Fibroblast of mammary gland (primary cell): ENCODE results near the gene FCGR3B.
A peak's percentile ranks its signal among the peaks of the same experiment; 100 is the strongest.
"Not testable (repeated sequence)": the region's sequence is repeated elsewhere in the genome, so short reads cannot be mapped to it uniquely, and the experiment has no call there.

ENCODE experiments used
- DNase-seq: peaks from one replicate; pipeline ENCODE4 v3.0.0-alpha.2; 2010; ENCODE audit warnings: low read depth
- H3K4me3 ChIP-seq: 2 replicates; pipeline ENCODE4 v1.5.1; 2011; ENCODE audit warnings: low read depth, mild to moderate bottlenecking, low read length, moderate library complexity; ENCODE audit not compliant: control insufficient read depth

The FCGR3B gene

DNA sequence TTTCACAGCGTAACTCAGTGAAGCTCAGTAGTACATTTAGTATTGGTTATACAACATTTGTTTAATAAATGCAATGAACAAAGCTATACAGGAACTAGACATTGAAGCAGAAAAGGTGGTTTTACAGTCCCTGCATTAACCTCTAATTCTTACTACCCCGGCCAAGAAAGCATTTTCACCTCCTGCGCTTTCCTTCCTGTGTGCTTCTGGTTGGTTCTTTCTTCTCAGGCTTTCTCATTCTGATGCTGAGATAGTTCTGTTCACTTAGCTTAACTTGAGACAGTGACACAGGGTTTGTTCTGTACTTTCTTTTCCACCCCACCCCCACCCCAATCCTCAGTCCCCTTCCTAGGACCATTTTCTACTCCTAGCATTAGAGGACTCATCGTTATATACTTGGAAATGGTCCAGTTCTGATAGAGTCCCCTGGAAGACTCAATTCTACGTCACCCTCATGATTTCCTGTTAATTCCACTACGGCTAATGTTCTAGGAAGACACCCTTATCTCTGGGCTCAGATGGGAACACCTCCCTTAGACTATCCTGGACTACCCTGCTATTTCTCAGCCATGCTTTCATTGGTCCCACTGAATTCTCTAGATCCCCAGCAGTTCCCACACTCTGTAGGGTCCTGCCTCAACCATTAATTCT lies 7.5 kb downstream of the FCGR3B start:
- not testable (repeated sequence) for H3K4me3 ChIP-seq, DNase-seq

DNA sequence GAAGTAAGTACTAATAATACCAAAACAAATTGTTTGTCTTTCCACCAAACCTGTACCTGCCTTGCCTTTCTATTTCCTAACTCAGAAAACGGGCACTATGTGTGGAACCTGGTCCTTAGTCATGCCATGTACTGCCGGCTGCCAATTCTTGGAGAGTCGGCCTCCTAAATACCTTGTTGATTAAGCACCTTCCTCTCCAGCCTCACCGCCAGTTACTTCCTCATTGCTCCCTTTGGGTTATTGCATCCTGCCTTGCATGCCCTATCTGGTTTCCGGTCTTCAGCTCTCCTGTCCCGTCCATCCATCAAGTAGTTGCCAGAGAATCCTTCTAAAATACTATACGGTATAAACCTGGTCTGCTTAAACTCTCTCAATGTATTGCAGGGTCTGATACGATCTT lies 8.9 kb downstream of the FCGR3B start:
- not testable (repeated sequence) for DNase-seq, H3K4me3 ChIP-seq

DNA sequence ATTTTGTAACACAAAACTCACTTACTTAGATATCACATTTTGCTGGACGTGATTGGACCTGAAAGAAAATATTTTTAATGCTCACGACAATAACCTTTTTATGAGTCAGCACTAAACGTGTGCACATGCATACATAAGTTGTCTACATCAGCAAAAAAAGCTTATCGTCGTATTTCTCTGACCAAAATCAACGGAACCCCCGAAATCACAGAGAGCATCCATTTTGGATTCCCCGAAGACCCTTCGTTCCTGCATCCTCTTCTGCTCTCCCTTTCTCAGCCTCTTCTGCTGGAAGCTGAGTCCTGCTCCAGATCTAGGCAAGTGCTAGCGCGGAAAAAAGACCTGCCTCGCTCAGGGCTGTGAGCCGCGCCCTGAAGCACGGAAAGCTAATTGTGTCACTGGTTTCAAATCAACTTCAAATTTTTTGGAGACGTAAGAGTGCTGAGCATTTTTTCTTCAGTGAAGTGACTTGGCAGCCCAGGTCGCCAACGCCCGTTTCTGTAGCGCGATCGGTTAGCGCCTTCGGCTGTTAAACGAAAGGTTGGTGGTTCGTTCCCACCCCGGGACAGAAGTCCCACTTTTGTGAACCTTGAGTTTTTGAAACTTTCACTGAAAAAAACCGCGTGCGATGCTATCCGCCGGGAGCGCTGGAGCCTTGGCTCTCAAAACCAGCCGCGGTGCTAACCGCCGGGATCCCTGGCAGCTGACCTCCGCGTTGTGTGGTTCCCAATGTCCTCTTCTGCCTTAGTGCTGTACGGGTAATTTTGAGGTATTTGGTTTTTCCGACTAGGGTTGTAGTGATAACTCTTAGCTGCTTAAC lies 9.6 kb downstream of the FCGR3B start:
- peak; percentile 77 for DNase-seq
- peak overlapping the region; percentile 55 for H3K4me3 ChIP-seq

DNA sequence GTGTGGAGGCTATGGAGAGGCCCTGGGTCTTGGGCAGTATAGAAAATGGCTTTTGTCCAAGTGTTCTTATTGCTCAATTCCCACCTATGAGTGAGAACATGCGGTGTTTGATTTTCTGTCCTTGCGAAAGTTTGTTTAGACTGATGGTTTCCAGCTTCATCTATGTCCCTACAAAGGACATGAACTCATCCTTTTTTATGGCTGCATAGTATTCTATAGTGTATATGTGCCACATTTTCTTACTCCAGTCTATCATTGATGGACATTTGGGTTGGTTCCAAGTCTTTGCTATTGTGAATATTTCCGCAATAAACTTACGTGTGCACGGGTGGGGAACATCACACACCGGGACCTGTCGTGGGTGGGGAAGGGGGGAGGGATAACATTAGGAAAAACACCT lies 10.6 kb downstream of the FCGR3B start:
- not testable (repeated sequence) for H3K4me3 ChIP-seq, DNase-seq

DNA sequence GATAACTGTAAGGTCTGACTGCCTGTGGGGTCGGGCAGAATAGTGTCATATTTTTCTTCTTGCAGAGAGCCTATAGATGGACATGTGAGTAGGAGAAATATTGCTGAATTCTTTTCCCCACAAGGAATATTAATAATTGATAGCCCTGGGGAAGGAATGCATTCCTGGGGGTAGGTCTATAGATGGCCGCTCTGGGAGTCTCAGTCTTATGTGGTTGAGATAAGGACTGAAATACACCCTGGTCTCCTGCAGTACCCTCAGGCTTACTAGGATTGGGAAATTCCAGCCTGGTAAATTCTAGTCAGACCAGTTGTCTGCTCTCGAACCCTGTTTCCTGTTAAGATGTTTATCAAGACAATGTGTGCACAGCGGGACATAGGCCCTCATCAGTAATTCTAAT lies 12.5 kb downstream of the FCGR3B start:
- DNase-seq, H3K4me3 ChIP-seq: not testable (repeated sequence)

DNA sequence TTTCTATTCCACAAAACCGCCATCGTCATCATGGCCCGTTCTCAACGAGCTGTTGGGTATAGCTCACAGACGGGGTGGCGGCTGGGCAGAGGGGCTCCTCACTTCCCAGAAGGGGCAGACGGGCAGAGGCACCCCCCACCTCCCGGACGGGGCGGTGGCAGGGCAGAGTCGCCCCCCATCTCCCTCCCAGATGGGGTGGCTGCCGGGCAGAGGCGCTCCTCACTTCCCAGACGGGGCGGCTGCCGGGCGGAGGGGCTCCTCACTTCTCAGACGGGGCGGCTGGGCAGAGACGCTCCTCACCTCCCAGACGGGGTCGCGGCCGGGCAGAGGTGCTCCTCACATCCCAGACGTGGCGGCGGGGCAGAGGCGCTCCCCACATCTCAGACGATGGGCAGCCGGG lies 14.6 kb downstream of the FCGR3B start:
- DNase-seq, H3K4me3 ChIP-seq: not testable (repeated sequence)

DNA sequence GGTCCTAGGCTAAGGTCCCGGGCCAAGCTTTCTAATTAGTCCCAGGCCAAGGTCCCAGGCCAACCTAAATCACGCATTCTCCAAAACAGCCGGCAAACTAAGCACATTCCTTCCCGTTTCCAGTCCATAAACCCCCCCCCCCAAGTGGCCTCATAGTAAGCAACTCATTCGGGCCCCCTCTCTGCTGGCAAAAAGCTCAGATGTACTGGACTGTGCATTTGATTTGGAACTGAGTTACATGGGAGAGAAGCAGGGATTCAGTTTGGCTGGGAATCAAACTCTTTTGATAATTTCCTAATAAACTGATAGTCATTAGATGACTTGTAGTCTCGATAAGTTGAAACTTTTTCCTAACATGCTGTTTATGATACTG lies 17.8 kb downstream of the FCGR3B start:
- peak; percentile 1 for DNase-seq
- H3K4me3 ChIP-seq, result peak overlapping the region; percentile 10

DNA sequence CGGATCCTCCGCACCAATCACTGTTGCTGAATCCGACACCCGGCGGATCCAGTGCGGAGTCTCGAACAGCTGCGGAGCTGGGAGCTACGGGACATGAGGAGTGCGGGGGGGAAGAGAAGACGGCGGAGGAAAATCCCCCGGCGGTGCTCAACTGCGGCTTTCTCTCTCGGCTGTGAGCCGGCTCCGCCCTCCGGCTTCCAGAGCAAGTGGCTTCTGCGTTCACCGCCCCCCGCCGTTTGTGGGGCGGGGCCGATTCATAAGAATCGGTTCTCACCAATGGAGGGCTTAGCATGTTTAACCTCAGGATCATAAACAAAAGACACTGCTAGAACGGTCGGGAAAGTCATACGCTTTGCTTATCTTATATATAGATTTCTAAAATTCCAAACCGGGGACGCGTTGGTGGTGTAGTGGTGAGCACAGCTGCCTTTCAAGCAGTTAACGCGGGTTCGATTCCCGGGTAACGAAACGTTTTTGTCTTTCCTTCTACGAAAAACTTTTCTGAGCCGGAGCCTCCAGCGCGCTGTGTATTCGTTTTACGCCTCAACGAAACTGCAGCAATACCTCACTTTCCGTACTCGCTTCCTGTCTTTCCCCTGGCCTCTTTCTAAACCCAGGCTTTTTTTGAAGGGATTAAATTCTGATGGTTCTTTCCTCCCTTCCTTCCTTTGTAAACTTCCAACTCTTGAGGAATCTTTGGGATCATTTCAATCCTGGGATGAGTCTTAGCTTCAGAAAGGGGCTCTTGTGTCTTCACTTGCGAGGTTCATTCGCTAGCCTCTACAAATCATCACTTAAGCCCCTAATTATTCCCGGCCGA lies 18.4 kb downstream of the FCGR3B start:
- H3K4me3 ChIP-seq, result peak overlapping the region; percentile 54
- DNase-seq, result peak; percentile 90

DNA sequence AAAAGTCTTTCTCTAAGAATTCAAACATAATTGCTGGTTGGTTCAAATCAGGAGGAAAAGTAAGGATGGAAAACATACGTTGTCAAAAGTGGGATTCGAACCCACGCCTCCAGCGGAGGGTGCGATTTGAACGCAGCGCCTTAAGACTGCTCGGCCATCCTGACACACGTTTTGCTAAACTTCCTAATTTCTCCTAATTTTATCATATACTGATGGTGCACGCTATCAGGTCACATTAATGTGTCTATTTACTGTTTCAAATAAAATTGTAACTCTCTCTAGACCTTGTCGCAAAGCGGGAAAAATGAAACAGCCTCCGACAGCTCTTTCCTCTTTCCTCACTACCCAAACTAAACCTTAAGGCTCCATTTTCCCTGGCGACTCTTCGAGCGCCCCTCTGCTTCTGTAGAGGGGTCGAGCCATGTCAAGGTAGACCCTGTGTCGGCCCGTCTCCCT lies 19.1 kb downstream of the FCGR3B start:
- peak overlapping the region; percentile 54 for H3K4me3 ChIP-seq
- peak; percentile 31 for DNase-seq

DNA sequence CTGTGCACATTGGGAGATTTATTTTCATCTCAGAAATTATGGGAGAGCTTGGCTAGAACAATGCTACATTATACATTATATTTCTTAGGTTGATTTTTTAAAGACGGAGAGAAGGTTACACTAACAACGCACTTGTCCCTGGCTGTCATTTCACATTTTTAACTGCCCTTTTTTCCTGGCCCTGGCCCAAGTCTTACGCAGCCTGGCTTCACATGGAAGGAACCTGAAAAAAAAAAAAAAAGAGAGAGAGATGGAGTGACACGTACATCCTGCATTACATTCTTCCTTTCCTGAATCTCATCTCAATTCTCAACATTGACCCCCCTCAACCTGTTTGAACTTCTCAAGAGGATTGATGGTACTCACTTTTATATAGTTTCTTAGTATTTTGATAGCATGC lies 20.8 kb downstream of the FCGR3B start:
- H3K4me3 ChIP-seq, DNase-seq: not testable (repeated sequence)

DNA sequence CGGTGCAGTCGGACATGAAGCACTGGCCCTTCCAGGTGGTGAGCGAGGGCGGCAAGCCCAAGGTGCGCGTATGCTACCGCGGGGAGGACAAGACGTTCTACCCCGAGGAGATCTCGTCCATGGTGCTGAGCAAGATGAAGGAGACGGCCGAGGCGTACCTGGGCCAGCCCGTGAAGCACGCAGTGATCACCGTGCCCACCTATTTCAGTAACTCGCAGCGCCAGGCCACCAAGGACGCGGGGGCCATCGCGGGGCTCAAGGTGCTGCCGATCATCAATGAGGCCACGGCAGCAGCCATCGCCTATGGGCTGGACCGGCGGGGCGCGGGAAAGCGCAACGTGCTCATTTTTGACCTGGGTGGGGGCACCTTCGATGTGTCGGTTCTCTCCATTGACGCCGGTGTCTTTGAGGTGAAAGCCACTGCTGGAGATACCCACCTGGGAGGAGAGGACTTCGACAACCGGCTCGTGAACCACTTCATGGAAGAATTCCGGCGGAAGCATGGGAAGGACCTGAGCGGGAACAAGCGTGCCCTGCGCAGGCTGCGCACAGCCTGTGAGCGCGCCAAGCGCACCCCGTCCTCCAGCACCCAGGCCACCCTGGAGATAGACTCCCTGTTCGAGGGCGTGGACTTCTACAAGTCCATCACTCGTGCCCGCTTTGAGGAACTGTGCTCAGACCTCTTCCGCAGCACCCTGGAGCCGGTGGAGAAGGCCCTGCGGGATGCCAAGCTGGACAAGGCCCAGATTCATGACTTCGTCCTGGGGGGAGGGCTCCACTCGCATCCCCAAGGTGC lies 24.2 kb downstream of the FCGR3B start:
- H3K4me3 ChIP-seq, DNase-seq: not testable (repeated sequence)

DNA sequence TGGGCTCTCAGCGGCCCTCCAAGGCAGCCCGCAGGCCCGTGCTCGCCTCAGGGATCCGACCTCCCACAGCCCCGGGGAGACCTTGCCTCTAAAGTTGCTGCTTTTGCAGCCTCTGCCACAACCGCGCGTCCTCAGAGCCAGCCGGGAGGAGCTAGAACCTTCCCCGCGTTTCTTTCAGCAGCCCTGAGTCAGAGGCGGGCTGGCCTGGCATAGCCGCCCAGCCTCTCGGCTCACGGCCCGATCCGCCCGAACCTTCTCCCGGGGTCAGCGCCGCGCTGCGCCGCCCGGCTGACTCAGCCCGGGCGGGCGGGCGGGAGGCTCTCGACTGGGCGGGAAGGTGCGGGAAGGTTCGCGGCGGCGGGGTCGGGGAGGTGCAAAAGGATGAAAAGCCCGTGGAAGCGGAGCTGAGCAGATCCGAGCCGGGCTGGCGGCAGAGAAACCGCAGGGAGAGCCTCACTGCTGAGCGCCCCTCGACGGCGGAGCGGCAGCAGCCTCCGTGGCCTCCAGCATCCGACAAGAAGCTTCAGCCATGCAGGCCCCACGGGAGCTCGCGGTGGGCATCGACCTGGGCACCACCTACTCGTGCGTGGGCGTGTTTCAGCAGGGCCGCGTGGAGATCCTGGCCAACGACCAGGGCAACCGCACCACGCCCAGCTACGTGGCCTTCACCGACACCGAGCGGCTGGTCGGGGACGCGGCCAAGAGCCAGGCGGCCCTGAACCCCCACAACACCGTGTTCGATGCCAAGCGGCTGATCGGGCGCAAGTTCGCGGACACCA lies 25.0 kb downstream of the FCGR3B start:
- H3K4me3 ChIP-seq, result peak overlapping the region; percentile 17
- DNase-seq, result peak; percentile 54

DNA sequence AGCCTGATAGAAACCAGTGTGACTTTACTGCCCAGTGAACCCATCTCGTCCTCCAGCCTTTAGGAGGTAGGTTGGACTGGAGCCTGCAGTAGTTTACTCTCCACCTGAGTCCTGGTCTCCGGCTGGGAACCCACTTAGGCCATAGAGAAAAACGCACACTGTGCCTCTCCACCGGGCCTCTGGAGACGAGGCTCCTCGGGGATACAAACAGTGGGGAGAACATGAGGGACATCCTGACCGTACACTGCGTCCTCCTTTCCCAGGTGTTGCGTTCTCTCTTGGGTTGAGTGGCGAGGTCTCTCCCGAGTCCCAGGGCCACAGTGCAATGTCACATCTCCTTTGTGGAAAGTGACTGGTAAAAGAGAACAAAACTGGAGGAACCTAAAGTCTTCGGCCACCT lies 26.0 kb downstream of the FCGR3B start:
- H3K4me3 ChIP-seq, DNase-seq: not testable (repeated sequence)

DNA sequence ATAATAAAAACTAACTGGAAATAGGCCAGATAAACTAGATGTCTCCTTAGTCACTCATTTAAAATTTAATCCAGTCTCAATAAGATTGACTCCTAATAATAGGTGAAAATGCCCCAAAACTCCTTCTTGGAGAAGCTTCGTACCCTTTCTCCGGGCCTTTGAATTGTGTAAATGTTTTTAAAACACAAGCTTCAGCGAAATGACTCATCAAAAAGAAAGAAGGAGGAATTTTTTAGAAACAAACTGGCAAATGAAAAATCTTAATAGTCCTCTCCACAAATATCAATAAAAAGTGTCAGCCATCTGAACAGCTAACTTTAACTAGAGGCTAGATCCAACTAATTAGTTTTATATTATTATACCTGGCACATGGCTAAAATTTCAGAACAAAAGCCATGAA lies 33.9 kb downstream of the FCGR3B start:
- DNase-seq, H3K4me3 ChIP-seq: not testable (repeated sequence)

DNA sequence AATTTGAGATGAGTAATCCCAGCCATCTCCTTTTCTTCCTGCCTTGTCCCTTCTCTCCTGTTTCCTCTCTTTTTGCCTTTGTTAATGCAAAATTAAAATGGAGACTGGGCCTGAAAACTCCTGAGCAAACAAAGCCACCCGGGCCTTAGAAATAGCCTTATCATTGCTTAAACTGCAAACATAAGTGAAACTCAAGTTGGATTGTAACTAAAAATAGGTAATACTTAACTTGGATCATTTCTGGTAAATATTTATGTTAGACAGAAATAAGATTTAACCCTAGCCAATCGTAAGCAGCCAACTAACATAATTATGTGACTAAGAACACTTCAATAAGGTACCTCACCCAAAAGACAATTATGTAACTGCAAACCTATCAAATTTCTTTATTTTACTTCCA lies 35.4 kb downstream of the FCGR3B start:
- not testable (repeated sequence) for H3K4me3 ChIP-seq, DNase-seq

DNA sequence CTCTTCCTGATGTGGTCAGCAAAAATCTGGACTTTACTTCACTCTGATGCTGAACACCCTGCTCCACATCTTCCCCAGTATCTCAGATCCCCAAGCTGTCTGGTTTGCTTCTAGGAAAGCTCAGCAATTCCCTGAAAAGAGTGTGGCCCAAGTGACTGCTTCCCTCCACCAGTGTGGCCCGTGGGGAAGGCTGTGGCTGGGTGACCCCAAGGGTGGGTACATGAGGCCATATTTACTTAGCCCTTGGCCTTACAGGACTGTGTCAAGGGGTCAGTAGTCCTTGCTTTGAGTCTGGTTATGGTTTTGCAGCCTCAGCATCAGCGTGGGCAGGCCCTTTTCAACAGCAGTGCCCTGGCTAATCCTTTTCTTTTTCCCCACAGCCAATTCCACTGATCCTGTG lies 35.8 kb downstream of the FCGR3B start:
- H3K4me3 ChIP-seq, DNase-seq: not testable (repeated sequence)

DNA sequence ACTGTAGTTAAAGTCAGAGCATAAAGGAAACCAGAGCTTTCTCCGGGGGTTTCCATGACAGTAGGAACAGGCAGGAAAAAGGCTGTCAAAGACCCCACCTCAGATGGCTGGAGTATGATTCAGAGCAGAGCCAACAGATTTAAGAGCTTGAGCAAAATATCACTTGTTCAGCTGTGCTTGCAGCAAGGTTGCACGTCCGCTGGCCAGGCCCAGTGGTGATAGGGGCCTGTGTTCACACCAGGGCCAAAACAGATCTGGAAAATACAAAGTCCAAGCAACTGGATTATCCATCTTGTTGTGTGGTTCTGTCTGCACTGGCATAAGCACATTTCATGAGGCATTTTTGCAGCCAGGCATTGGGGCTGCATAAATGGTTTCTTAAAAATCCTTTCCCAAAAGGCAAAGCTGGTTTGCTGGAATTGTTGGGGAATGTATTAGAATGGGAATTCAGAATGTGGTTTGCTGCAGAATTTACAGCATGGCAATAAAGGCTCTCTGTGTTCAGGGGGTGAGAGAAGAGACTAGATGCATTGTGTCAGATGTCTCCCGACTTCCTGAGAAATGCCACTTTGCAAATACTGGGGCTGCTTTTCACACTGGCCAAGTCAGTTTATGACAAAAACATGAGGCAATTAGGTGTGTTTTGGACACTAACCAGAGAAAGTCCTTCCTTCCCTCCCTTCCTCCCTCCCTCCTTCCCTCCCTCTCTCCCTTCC lies 36.5 kb downstream of the FCGR3B start:
- DNase-seq, H3K4me3 ChIP-seq: not testable (repeated sequence)
